Colonic mucosa (tissue), 4 donors: ENCODE results near the gene ETFA. TPM values are rescaled to one million over a fixed set of nuclear protein-coding genes. Genes with fewer than 3 reads are reported as not detected.

ENCODE experiments used
- DNase-seq: peaks from one replicate; pipeline ENCODE4 v3.0.0-alpha.2; 2020
- H3K27ac ChIP-seq: fragments of 200-600 bp; one replicate; pipeline ENCODE4 v1.8.0; 2021
- H3K27me3 ChIP-seq: fragments of 200-600 bp; one replicate; pipeline ENCODE4 v1.8.0; 2021
- H3K36me3 ChIP-seq: fragments of 200-600 bp; one replicate; pipeline ENCODE4 v1.8.0; 2021
- H3K4me1 ChIP-seq: fragments of 200-600 bp; one replicate; pipeline ENCODE4 v1.8.0; 2021; ENCODE audit warnings: mild to moderate bottlenecking
- H3K4me3 ChIP-seq: fragments of 200-600 bp; one replicate; pipeline ENCODE4 v1.8.0; 2021
- H3K9ac ChIP-seq, 2 donors: one replicate each; pipeline ENCODE4 v1.7.0; 2013; ENCODE audit warnings: control low read depth in 2 of 2, low read depth in 2 of 2, low read length in 2 of 2
- H3K9me3 ChIP-seq: fragments of 200-600 bp; one replicate; pipeline ENCODE4 v1.8.0; 2021
- CTCF ChIP-seq: fragments of 200-600 bp; IDR thresholded peaks from one replicate; pipeline ENCODE4 v1.8.0; 2022; ENCODE audit warnings: antibody characterized with exemption, mild to moderate bottlenecking
- intact Hi-C: fragments of 100-400 bp; cut with DNase I; formaldehyde crosslinking; loops from one replicate; pipeline ENCODE4 v1.14.1; 2022
- total RNA-seq, 2 donors: library from RNA; stranded (reverse); fragmentation: NEBNext Ultra II Directional in 1 of 2; extraction: Animal tissue kit (Norgen Biotek cat#: 25700) in 1 of 2; gene quantifications; one replicate each; pipeline ENCODE4 v1.2.1, GENCODE V29; 2021
- donor health status: healthy.
- donor health status: DM: no; HTN: no; CAD: no.
- donor health status: DM: no; HTN: no; CAD: no.

ETFA gene
- total RNA-seq, 2 donors from 2014 or later = 300 to 366 TPM

- H3K36me3 ChIP-seq = no peaks in the 10 kb centered on the region
- no peak for TF ChIP-seq CTCF
Observed at GRCh38 chr15:76209523-76209922, 101.7 kb downstream of the ETFA start.

GRCh38 chr15:76208786-76209424 lies 102.4 kb downstream of the ETFA start:
- Histone ChIP-seq H3K4me1 (no peaks in the 10 kb centered on the region), H3K4me3 (no peak overlapping the region), H3K36me3 (no peaks in the 10 kb centered on the region), H3K9ac (no peak overlapping the region), H3K27ac (no peak overlapping the region), H3K9me3 (no peaks in the 10 kb centered on the region), H3K27me3 (no peaks in the 10 kb centered on the region)
- intact Hi-C loops = no loop called here
- TF ChIP-seq CTCF = no peak
- DNase-seq = no peak

More at GRCh38 chr15:76209523-76209922, 101.7 kb downstream of the ETFA start:
- intact Hi-C loops = no loop called here
- Histone ChIP-seq H3K27me3 (no peaks in the 10 kb centered on the region), H3K9me3 (no peaks in the 10 kb centered on the region), H3K4me3 (no peak overlapping the region), H3K4me1 (no peaks in the 10 kb centered on the region), H3K9ac (no peak overlapping the region), H3K27ac (no peak overlapping the region)
- DNase-seq = no peak

- H3K4me3 ChIP-seq = no peak overlapping the region
- no peak for TF ChIP-seq CTCF
- no peaks in the 10 kb centered on the region for H3K4me1 ChIP-seq
- no peaks in the 10 kb centered on the region for H3K27me3 ChIP-seq
- no peak overlapping the region for H3K27ac ChIP-seq
- no peaks in the 10 kb centered on the region for H3K9me3 ChIP-seq
- no peaks in the 10 kb centered on the region for H3K36me3 ChIP-seq
- no peak for DNase-seq
- intact Hi-C loops = no loop called here
- H3K9ac ChIP-seq = no peak overlapping the region
Observed at GRCh38 chr15:76208084-76208785, 103.0 kb downstream of the ETFA start.

- Histone ChIP-seq H3K27ac (no peak overlapping the region), H3K4me1 (no peaks in the 10 kb centered on the region), H3K9me3 (no peaks in the 10 kb centered on the region), H3K36me3 (no peaks in the 10 kb centered on the region), H3K4me3 (no peak overlapping the region), H3K27me3 (no peaks in the 10 kb centered on the region), H3K9ac (no peak overlapping the region)
- intact Hi-C loops = no loop called here
- TF ChIP-seq CTCF = no peak
- DNase-seq = peak; percentile 49
Observed at GRCh38 chr15:76206325-76206976, 104.8 kb downstream of the ETFA start.

GRCh38 chr15:76204916-76205460 lies 106.3 kb downstream of the ETFA start:
- Histone ChIP-seq H3K27ac (no peak overlapping the region), H3K36me3 (no peaks in the 10 kb centered on the region), H3K27me3 (no peaks in the 10 kb centered on the region), H3K4me1 (no peaks in the 10 kb centered on the region), H3K4me3 (no peak overlapping the region), H3K9me3 (no peaks in the 10 kb centered on the region), H3K9ac (no peak overlapping the region)
- intact Hi-C loops = no loop called here
- no peak for TF ChIP-seq CTCF
- DNase-seq = no peak
